H1 (cell line): ENCODE data around the gene BRD9. TPM values are rescaled to one million over a fixed set of nuclear protein-coding genes. Genes with fewer than 3 reads are reported as not detected.

Experiments used
- CTCF ChIA-PET: fragments of 300-600 bp; sonication (Branson Sonifier 250); formaldehyde crosslinking; loops from one replicate; lab custom pipeline; 2021; ENCODE audit not compliant: partially characterized antibody; lab: Charles Lee
- POLR2A ChIA-PET: fragments of 300-600 bp; sonication (Branson Sonifier 250); formaldehyde crosslinking; loops from one replicate; lab custom pipeline; 2021; ENCODE audit warnings: inconsistent platforms; ENCODE audit not compliant: partially characterized antibody; lab: Charles Lee
- DNase-seq, 2 experiments: peaks; one replicate each; pipeline versions ENCODE4 v3.0.0 to v3.0.0-alpha.2; 2010 to 2022; ENCODE audit warnings: low spot score in 2 of 2, low read depth in 1 of 2, mixed read lengths in 1 of 2
- FAIRE-seq: peaks from 2 replicates; lab custom pipeline; 2011; peaks lifted over from hg19 to GRCh38; lab: Jason Lieb, UNC
- H2AFZ ChIP-seq: 2 replicates; pipeline ENCODE4 v1.8.1; 2012; ENCODE audit warnings: low read length, inconsistent platforms
- H2AK5ac ChIP-seq: 2 replicates; pipeline ENCODE4 v1.6.1; 2013; ENCODE audit warnings: low read depth, low read length
- H2BK120ac ChIP-seq: replicated peaks from 2 replicates; pipeline ENCODE3; 2013; ENCODE audit warnings: low read depth, low read length, inconsistent platforms
- H2BK12ac ChIP-seq: 2 replicates; pipeline ENCODE4 v1.6.1; 2013; ENCODE audit warnings: low read depth, low read length
- H2BK15ac ChIP-seq: 2 replicates; pipeline ENCODE4 v1.6.1; 2013; ENCODE audit warnings: low read length
- H2BK20ac ChIP-seq: 2 replicates; pipeline ENCODE4 v1.6.1; 2013; ENCODE audit warnings: low read length
- H2BK5ac ChIP-seq: 2 replicates; pipeline ENCODE4 v1.6.1; 2013; ENCODE audit warnings: low read depth, low read length
- H3K14ac ChIP-seq: 2 replicates; pipeline ENCODE4 v1.6.1; 2013; ENCODE audit warnings: inconsistent platforms; ENCODE audit not compliant: insufficient read length
- H3K18ac ChIP-seq: 2 replicates; pipeline ENCODE4 v1.6.1; 2013; ENCODE audit warnings: low read length; ENCODE audit errors: extremely low read depth
- H3K23ac ChIP-seq: 2 replicates; pipeline ENCODE4 v1.6.1; 2013; ENCODE audit warnings: inconsistent platforms; ENCODE audit not compliant: insufficient read length
- H3K23me2 ChIP-seq: 2 replicates; pipeline ENCODE4 v1.6.1; 2013; ENCODE audit warnings: low read depth, low read length
- H3K27ac ChIP-seq: 2 replicates; pipeline ENCODE4 v1.6.1; 2011; ENCODE audit warnings: low read depth, low read length, inconsistent platforms
- H3K27me3 ChIP-seq, 4 experiments: replicated peaks in 1 of 4; 1 replicate in 1 of 4; 2 replicates in 3 of 4; pipeline versions ENCODE4 v1.6.1 to v1.8.1; 2011 to 2013; ENCODE audit warnings: low read length in 3 of 4, mild to moderate bottlenecking in 3 of 4, inconsistent platforms in 2 of 4, mixed read lengths in 2 of 4, moderate library complexity in 1 of 4; ENCODE audit not compliant: control insufficient read depth in 3 of 4, insufficient read depth in 3 of 4; ENCODE audit errors: extremely low read depth in 1 of 4
- H3K36me3 ChIP-seq, 4 experiments: 2 replicates each; pipeline versions ENCODE4 v1.6.1 to v1.8.1; 2011 to 2013; ENCODE audit warnings: mild to moderate bottlenecking in 4 of 4, low read length in 3 of 4, moderate library complexity in 2 of 4, control low read depth in 1 of 4, inconsistent platforms in 1 of 4; ENCODE audit not compliant: insufficient read depth in 4 of 4, control insufficient read depth in 2 of 4
- H3K4ac ChIP-seq: replicated peaks from 2 replicates; pipeline ENCODE3; 2013; ENCODE audit warnings: low read length, low read depth, mixed read lengths, inconsistent platforms; ENCODE audit not compliant: insufficient read length
- H3K4me1 ChIP-seq, 4 experiments: replicated peaks in 1 of 4; 1 replicate in 1 of 4; 2 replicates in 3 of 4; pipeline versions ENCODE4 v1.6.1 to v1.8.1; 2011 to 2013; ENCODE audit warnings: low read length in 3 of 4, inconsistent platforms in 2 of 4, mixed read lengths in 1 of 4; ENCODE audit not compliant: insufficient read depth in 4 of 4, control insufficient read depth in 3 of 4
- H3K4me2 ChIP-seq, 2 experiments: 2 replicates each; pipeline versions ENCODE4 v1.6.1 to v1.8.1; 2011 to 2013; ENCODE audit warnings: low read depth in 2 of 2, low read length in 2 of 2, control low read depth in 1 of 2, inconsistent platforms in 1 of 2, mild to moderate bottlenecking in 1 of 2; ENCODE audit not compliant: insufficient read depth in 1 of 2
- H3K4me3 ChIP-seq, 4 experiments: fragments of 200-600, 300-600 bp in 1 of 4; sonication (generic), shearing (Covaris generic), sonication (Bioruptor Twin) in 1 of 4; 2 replicates each; pipeline versions ENCODE4 v1.5.1 to v1.8.1; 2011 to 2016; ENCODE audit warnings: low read length in 4 of 4, low read depth in 3 of 4, control low read depth in 2 of 4, inconsistent platforms in 2 of 4, mild to moderate bottlenecking in 2 of 4, mixed read lengths in 1 of 4, moderate library complexity in 1 of 4; ENCODE audit not compliant: insufficient read depth in 2 of 4; ENCODE audit errors: extremely low read depth in 1 of 4
- H3K56ac ChIP-seq: replicated peaks from 2 replicates; pipeline ENCODE3; 2013; ENCODE audit warnings: low read depth, mild to moderate bottlenecking, mixed read lengths, low read length, inconsistent platforms; ENCODE audit not compliant: insufficient read length
- H3K79me1 ChIP-seq: 2 replicates; pipeline ENCODE4 v1.6.1; 2013; ENCODE audit warnings: low read depth, low read length, control low read depth
- H3K79me2 ChIP-seq, 2 experiments: 2 replicates each; pipeline versions ENCODE4 v1.6.1 to v1.8.1; 2012 to 2013; ENCODE audit warnings: low read length in 2 of 2, mild to moderate bottlenecking in 2 of 2, inconsistent platforms in 1 of 2; ENCODE audit not compliant: insufficient read depth in 2 of 2, control insufficient read depth in 1 of 2
- H3K9ac ChIP-seq, 4 experiments: replicated peaks in 1 of 4; 1 replicate in 1 of 4; 2 replicates in 3 of 4; pipeline versions ENCODE4 v1.6.1 to v1.8.1; 2011 to 2013; ENCODE audit warnings: low read depth in 3 of 4, low read length in 3 of 4, control low read depth in 2 of 4, mild to moderate bottlenecking in 2 of 4, moderate library complexity in 2 of 4, inconsistent platforms in 1 of 4; ENCODE audit errors: extremely low read depth in 1 of 4
- H3K9me3 ChIP-seq, 2 experiments: 2 replicates each; pipeline versions ENCODE4 v1.6.1 to v1.8.1; 2012 to 2013; ENCODE audit warnings: mild to moderate bottlenecking in 2 of 2, moderate library complexity in 2 of 2, control low read depth in 1 of 2, inconsistent platforms in 1 of 2, low read depth in 1 of 2, low read length in 1 of 2, mixed read lengths in 1 of 2; ENCODE audit not compliant: insufficient read depth in 2 of 2
- H4K20me1 ChIP-seq, 2 experiments: replicated peaks in 1 of 2; 2 replicates each; pipeline versions ENCODE3 to v1.8.1; 2011 to 2013; ENCODE audit warnings: inconsistent platforms in 2 of 2, low read length in 2 of 2, mild to moderate bottlenecking in 1 of 2; ENCODE audit not compliant: insufficient read depth in 2 of 2, control insufficient read depth in 1 of 2
- H4K5ac ChIP-seq: 2 replicates; pipeline ENCODE4 v1.6.1; 2013; ENCODE audit warnings: low read length, low read depth, mixed read lengths, inconsistent platforms; ENCODE audit not compliant: insufficient read length
- H4K8ac ChIP-seq: 2 replicates; pipeline ENCODE4 v1.8.0; 2013; ENCODE audit warnings: mild to moderate bottlenecking, moderate library complexity, low read length, inconsistent platforms; ENCODE audit not compliant: insufficient read depth; ENCODE audit errors: extremely low read depth
- H4K91ac ChIP-seq: replicated peaks from 2 replicates; pipeline ENCODE3; 2013; ENCODE audit warnings: low read length, mixed read lengths, inconsistent platforms; ENCODE audit not compliant: insufficient read length
- EP300 ChIP-seq, 2 experiments: IDR thresholded peaks; 1 replicate in 1 of 2; 2 replicates in 1 of 2; pipeline ENCODE4 v1.6.1; 2011 to 2012; ENCODE audit warnings: low read depth in 2 of 2, low read length in 2 of 2, mild to moderate bottlenecking in 2 of 2, borderline replicate concordance in 1 of 2, inconsistent platforms in 1 of 2, moderate library complexity in 1 of 2
- NRF1 ChIP-seq: IDR thresholded peaks from 2 replicates; pipeline ENCODE4 v1.6.1; 2011; ENCODE audit warnings: mild to moderate bottlenecking, low read depth, low read length, improper control_type of control experiment
- PHF8 ChIP-seq: fragments of 200-600 bp; sonication (generic); conservative IDR thresholded peaks from 2 replicates; pipeline ENCODE4 v1.7.1; 2012; ENCODE audit warnings: low read depth, mild to moderate bottlenecking, inconsistent platforms, low read length, moderate library complexity
- POLR2AphosphoS5 ChIP-seq: IDR thresholded peaks from 2 replicates; pipeline ENCODE4 v1.6.1; 2011; ENCODE audit warnings: low read depth, low read length
- SIX5 ChIP-seq: IDR thresholded peaks from 2 replicates; pipeline ENCODE4 v1.6.1; 2011; ENCODE audit warnings: mild to moderate bottlenecking, low read depth, low read length
- SP4 ChIP-seq: IDR thresholded peaks from 2 replicates; pipeline ENCODE4 v1.6.1; 2012; ENCODE audit warnings: low read length, inconsistent platforms
- TAF1 ChIP-seq: IDR thresholded peaks from 2 replicates; pipeline ENCODE4 v1.6.1; 2011; ENCODE audit warnings: mild to moderate bottlenecking, low read depth, low read length
- TAF7 ChIP-seq: optimal IDR thresholded peaks from 2 replicates; pipeline ENCODE3; 2011; ENCODE audit warnings: low read depth, mild to moderate bottlenecking, inconsistent platforms, low read length, moderate library complexity, borderline replicate concordance
- TCF12 ChIP-seq: IDR thresholded peaks from 2 replicates; pipeline ENCODE4 v1.6.1; 2011; ENCODE audit warnings: low read depth, mild to moderate bottlenecking, low read length
- ZNF274 ChIP-seq: IDR thresholded peaks from 2 replicates; pipeline ENCODE4 v1.7.0; 2012; ENCODE audit warnings: low read length, borderline replicate concordance; ENCODE audit errors: extremely low read depth
- WGBS, 2 experiments: shearing (Covaris generic) in 1 of 2; methylation state at CpG; one replicate each; pipeline versions ENCODE4 v1.1.6 to v1.1.7; 2013 to 2015; ENCODE audit warnings: low lambda C conversion rate in 2 of 2, mixed read lengths in 2 of 2, inconsistent platforms in 1 of 2, low coverage in 1 of 2, missing lambda C conversion rate in 1 of 2; ENCODE audit not compliant: insufficient replicate concordance in 2 of 2, insufficient coverage in 1 of 2, insufficient read length in 1 of 2; ENCODE audit errors: extremely low coverage in 1 of 2, missing lambda C conversion rate in 1 of 2; 5-methylcytosine and 5-hydroxymethylcytosine counted together
- polyA plus RNA-seq, 7 experiments: library from polyadenylated mRNA; depleted of rRNA in 3 of 7; stranded (reverse) in 5 of 7; unstranded in 2 of 7; fragments of >200 nt in 5 of 7; fragments of 200-250 nt in 2 of 7; gene quantifications; 1 replicate in 5 of 7; 2 replicates in 1 of 7; 4 replicates in 1 of 7; pipeline versions ENCODE4 v1.2.1 to v1.2.3, GENCODE V29; 2011 to 2013; ENCODE audit warnings: missing spikeins in 2 of 7, mixed read lengths in 2 of 7
- total RNA-seq: library from RNA; stranded (reverse); fragmentation: NEBNext Ultra II Directional; extraction: Animal tissue kit (Norgen Biotek cat#: 25700); gene quantifications from 2 replicates; pipeline ENCODE4 v1.2.1, GENCODE V29; 2021
- TF ChIP-seq, protein P1 (sequence below): IDR thresholded peaks from 2 replicates; pipeline ENCODE4 v1.6.1; 2011; ENCODE audit warnings: low read depth, mild to moderate bottlenecking, low read length; ENCODE audit not compliant: insufficient read depth

Gene BRD9
- total and polyA plus RNA-seq, 2 of the 8 experiments (the other 6 are each of a cell fraction or from before 2014, with no cell fraction given) = 9.3 to 49.4 TPM

DNA sequence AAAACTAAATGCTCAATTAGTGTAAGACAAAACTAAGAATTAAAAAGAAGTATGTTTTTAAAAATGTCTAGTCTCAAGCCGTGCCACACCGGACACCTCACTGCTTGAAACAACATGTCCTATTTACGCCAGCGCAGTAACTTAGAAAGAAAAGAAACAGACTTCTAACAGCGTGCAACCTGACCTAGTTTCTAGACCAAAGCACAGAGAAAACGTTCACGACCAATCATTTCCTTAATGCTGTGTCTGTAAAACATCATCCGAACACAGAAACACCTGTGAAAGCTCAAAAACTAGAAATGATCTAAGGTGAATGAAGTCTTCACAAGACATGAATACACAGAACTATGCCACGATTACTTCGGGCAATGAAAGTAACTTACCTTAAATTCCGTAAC is 4.0 kb downstream of the BRD9 start:
- H3K23ac ChIP-seq = no peak overlapping the region
- H3K4me3 ChIP-seq = no peak overlapping the region
- no peak overlapping the region for H2AK5ac ChIP-seq
- ChIA-PET CTCF (interaction anchor here (1.3 to 6.9 kb wide), 2 partner anchors 13 to 35 kb away, joined by 4 to 38 read pairs; no protein-coding TSS in a partner anchor), POLR2A (interaction anchor here (8.8 kb wide), 1 partner anchor 25 kb away, joined by 46 read pairs; no protein-coding TSS in a partner anchor)
- H2BK15ac ChIP-seq = no peak overlapping the region
- H4K20me1 ChIP-seq = peaks cover 20 to 26% of the 10 kb centered on the region in 2 experiments
- H3K9me3 ChIP-seq = no peaks in the 10 kb centered on the region; a peak in 1 of 4 replicates
- no peak overlapping the region for H3K27ac ChIP-seq
- no peak overlapping the region for H3K9ac ChIP-seq
- no peak overlapping the region for H3K18ac ChIP-seq
- H2BK5ac ChIP-seq = no peak overlapping the region
- no peak overlapping the region for H2BK12ac ChIP-seq
- 92% methylated on average over 11 of the region's 11 CpGs; no CpG with 5 or more reads in 1 of the 2 experiments for WGBS, 2 experiments
- H3K27me3 ChIP-seq = no peaks in the 10 kb centered on the region
- H2BK20ac ChIP-seq = no peak overlapping the region
- no peak for FAIRE-seq
- H3K56ac ChIP-seq = no peak overlapping the region
- no peak overlapping the region for H2BK120ac ChIP-seq
- H3K4ac ChIP-seq = no peak overlapping the region
- H3K4me1 ChIP-seq = peaks cover 0 to 10% (median 5%) of the 10 kb centered on the region in 4 experiments; a peak in 6 of 7 replicates
- H3K79me2 ChIP-seq = peaks cover 9 to 67% of the 10 kb centered on the region in 2 experiments
- TF ChIP-seq SP4 (no peak), EP300 (IDR thresholded peaks at IDR 0.05; ENCODE audit: borderline replicate concordance in 1 of 2, low read depth in 2 of 2, low read length in 2 of 2) (no peak), ZNF274 (no peak), TAF1 (no peak), PHF8 (no peak), NRF1 (no peak), POLR2AphosphoS5 (no peak), SIX5 (no peak), TAF7 (no peak), TCF12 (no peak)
- TF ChIP-seq, protein P1, sequence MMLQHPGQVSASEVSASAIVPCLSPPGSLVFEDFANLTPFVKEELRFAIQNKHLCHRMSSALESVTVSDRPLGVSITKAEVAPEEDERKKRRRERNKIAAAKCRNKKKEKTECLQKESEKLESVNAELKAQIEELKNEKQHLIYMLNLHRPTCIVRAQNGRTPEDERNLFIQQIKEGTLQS = no peak
- TF ChIP-seq, all 59 proteins: peak for 0
- H3K4me2 ChIP-seq = no peak overlapping the region
- no peak overlapping the region for H3K14ac ChIP-seq
- no peak overlapping the region for H4K8ac ChIP-seq
- H2AFZ ChIP-seq = no peak overlapping the region
- no peak overlapping the region for H4K91ac ChIP-seq
- H3K23me2 ChIP-seq = peaks cover 11% of the 10 kb centered on the region
- no peak for DNase-seq
- peaks cover 14% of the 10 kb centered on the region for H3K79me1 ChIP-seq
- no peak overlapping the region for H4K5ac ChIP-seq
- peaks cover 39 to 74% (median 70%) of the 10 kb centered on the region in 4 experiments for H3K36me3 ChIP-seq
